ENCODE measurements around the gene MED13L. TPM values are rescaled to one million over a fixed set of nuclear protein-coding genes. Genes with fewer than 3 reads are reported as not detected.

The MED13L gene
- total RNA-seq, 1 experiment from 2014 or later: 89.0 TPM

GRCh38 chr12:115944837-115945490 lies 332.5 kb downstream of the MED13L start:
- no TSS peak for BruUV-seq (replicated peaks)
- DNase-seq: no peak
- TF ChIP-seq, protein P1, sequence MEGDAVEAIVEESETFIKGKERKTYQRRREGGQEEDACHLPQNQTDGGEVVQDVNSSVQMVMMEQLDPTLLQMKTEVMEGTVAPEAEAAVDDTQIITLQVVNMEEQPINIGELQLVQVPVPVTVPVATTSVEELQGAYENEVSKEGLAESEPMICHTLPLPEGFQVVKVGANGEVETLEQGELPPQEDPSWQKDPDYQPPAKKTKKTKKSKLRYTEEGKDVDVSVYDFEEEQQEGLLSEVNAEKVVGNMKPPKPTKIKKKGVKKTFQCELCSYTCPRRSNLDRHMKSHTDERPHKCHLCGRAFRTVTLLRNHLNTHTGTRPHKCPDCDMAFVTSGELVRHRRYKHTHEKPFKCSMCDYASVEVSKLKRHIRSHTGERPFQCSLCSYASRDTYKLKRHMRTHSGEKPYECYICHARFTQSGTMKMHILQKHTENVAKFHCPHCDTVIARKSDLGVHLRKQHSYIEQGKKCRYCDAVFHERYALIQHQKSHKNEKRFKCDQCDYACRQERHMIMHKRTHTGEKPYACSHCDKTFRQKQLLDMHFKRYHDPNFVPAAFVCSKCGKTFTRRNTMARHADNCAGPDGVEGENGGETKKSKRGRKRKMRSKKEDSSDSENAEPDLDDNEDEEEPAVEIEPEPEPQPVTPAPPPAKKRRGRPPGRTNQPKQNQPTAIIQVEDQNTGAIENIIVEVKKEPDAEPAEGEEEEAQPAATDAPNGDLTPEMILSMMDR (IDR thresholded peaks at IDR 0.05; ENCODE audit: unreplicated experiment): no peak
- CTCF ChIA-PET: no interaction called here
- Mint-ChIP-seq H3K36me3 (ENCODE audit: insufficient read depth, unreplicated experiment) (no peaks in the 10 kb centered on the region), H3K9me3 (ENCODE audit: low read depth, unreplicated experiment) (no peaks in the 10 kb centered on the region), H3K27ac (ENCODE audit: unreplicated experiment) (no peak overlapping the region), H3K4me1 (ENCODE audit: low read depth, unreplicated experiment) (no peaks in the 10 kb centered on the region), H3K27me3 (ENCODE audit: unreplicated experiment) (no peaks in the 10 kb centered on the region), H3K4me3 (ENCODE audit: low read depth, unreplicated experiment) (no peak overlapping the region)
- intact Hi-C loops (cut with micrococcal nuclease; ENCODE audit: unreplicated experiment): no loop called here

GRCh38 chr12:115944392-115944742 lies 333.1 kb downstream of the MED13L start:
- BruUV-seq (replicated peaks): no TSS peak
- Mint-ChIP-seq H3K27me3 (ENCODE audit: unreplicated experiment) (no peaks in the 10 kb centered on the region), H3K36me3 (ENCODE audit: insufficient read depth, unreplicated experiment) (no peaks in the 10 kb centered on the region), H3K27ac (ENCODE audit: unreplicated experiment) (no peak overlapping the region), H3K9me3 (ENCODE audit: low read depth, unreplicated experiment) (no peaks in the 10 kb centered on the region), H3K4me3 (ENCODE audit: low read depth, unreplicated experiment) (no peak overlapping the region), H3K4me1 (ENCODE audit: low read depth, unreplicated experiment) (no peaks in the 10 kb centered on the region)
- CTCF ChIA-PET: no interaction called here
- TF ChIP-seq, protein P1 (IDR thresholded peaks at IDR 0.05; ENCODE audit: unreplicated experiment): no peak
- no peak for DNase-seq
- intact Hi-C loops (cut with micrococcal nuclease; ENCODE audit: unreplicated experiment): no loop called here

- intact Hi-C loops (cut with micrococcal nuclease; ENCODE audit: unreplicated experiment): no loop called here
- Mint-ChIP-seq H3K9me3 (ENCODE audit: low read depth, unreplicated experiment) (peaks cover 2% of the 10 kb centered on the region), H3K27ac (ENCODE audit: unreplicated experiment) (no peak overlapping the region), H3K27me3 (ENCODE audit: unreplicated experiment) (no peaks in the 10 kb centered on the region), H3K4me3 (ENCODE audit: low read depth, unreplicated experiment) (no peak overlapping the region), H3K36me3 (ENCODE audit: insufficient read depth, unreplicated experiment) (no peaks in the 10 kb centered on the region), H3K4me1 (ENCODE audit: low read depth, unreplicated experiment) (no peaks in the 10 kb centered on the region)
- BruUV-seq (replicated peaks): no TSS peak
- no peak for DNase-seq
- TF ChIP-seq, protein P1 (IDR thresholded peaks at IDR 0.05; ENCODE audit: unreplicated experiment): no peak
- CTCF ChIA-PET: no interaction called here
These were observed 333.7 kb downstream of the MED13L start for GRCh38 chr12:115943630-115944391.

- BruUV-seq (replicated peaks): no TSS peak
- TF ChIP-seq, protein P1 (IDR thresholded peaks at IDR 0.05; ENCODE audit: unreplicated experiment): no peak
- intact Hi-C loops (cut with micrococcal nuclease; ENCODE audit: unreplicated experiment): no loop called here
- peaks cover 2% of the 10 kb centered on the region for H3K9me3 Mint-ChIP-seq (ENCODE audit: low read depth, unreplicated experiment)
- H3K4me1 Mint-ChIP-seq (ENCODE audit: low read depth, unreplicated experiment): no peaks in the 10 kb centered on the region
- DNase-seq: no peak
- H3K27me3 Mint-ChIP-seq (ENCODE audit: unreplicated experiment): no peaks in the 10 kb centered on the region
- CTCF ChIA-PET: no interaction called here
- no peaks in the 10 kb centered on the region for H3K36me3 Mint-ChIP-seq (ENCODE audit: insufficient read depth, unreplicated experiment)
- H3K27ac Mint-ChIP-seq (ENCODE audit: unreplicated experiment): no peak overlapping the region
- no peak overlapping the region for H3K4me3 Mint-ChIP-seq (ENCODE audit: low read depth, unreplicated experiment)
These were observed 334.2 kb downstream of the MED13L start for GRCh38 chr12:115943310-115943629.
